Measurements from ENCODE around the gene KRTAP5-7.

DNA sequence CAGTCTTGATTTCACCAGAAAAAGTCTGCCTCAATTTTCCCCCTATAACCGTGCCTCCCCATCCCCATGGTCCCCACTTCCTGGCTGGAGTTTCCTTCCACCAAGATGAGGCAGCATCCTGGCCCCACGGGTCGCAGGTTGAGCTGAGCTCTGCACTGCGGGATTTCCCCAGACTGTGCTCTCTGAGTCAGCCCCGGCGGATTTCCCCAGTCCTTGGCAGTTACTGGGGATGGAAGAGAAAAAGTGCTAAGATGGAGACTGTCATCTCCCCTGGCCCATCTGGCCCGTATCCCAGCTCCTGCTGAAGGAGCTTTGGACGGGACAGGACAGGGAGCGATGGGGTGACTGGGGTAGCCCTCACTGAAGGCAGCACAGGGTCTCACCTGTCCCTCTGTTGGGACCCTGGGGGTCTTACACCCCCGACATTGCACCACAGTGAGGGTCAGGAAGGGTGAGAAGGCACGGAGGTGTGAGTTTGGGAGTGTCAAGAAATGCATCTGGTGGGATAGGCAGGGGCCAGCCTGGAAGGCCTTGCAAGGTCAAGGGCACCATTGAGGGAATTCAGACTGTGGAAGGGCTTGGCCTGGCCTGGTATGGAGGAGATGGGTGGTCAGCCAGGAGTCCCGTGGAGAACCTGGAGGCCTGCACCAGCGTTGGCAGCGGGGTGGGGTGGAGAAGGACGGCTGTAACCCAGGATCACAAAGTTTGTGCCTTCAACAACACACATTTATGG is 37.6 kb upstream of the KRTAP5-7 start:
- TF ChIP-seq, protein P1, sequence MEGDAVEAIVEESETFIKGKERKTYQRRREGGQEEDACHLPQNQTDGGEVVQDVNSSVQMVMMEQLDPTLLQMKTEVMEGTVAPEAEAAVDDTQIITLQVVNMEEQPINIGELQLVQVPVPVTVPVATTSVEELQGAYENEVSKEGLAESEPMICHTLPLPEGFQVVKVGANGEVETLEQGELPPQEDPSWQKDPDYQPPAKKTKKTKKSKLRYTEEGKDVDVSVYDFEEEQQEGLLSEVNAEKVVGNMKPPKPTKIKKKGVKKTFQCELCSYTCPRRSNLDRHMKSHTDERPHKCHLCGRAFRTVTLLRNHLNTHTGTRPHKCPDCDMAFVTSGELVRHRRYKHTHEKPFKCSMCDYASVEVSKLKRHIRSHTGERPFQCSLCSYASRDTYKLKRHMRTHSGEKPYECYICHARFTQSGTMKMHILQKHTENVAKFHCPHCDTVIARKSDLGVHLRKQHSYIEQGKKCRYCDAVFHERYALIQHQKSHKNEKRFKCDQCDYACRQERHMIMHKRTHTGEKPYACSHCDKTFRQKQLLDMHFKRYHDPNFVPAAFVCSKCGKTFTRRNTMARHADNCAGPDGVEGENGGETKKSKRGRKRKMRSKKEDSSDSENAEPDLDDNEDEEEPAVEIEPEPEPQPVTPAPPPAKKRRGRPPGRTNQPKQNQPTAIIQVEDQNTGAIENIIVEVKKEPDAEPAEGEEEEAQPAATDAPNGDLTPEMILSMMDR (IDR thresholded peaks at IDR 0.05; ENCODE audit: insufficient read depth, low read depth, low read length) = no peak
- no peak for TF ChIP-seq EZH2 (IDR thresholded peaks at IDR 0.05; ENCODE audit: insufficient read depth, low read length)
